Measurements from ENCODE around the gene PALLD.

- TF ChIP-seq YY2 (tag by site-specific recombination; IDR thresholded peaks at IDR 0.05) = no peak
- no peak for TF ChIP-seq YY1 (tag by site-specific recombination; IDR thresholded peaks at IDR 0.05)
- no peak for TF ChIP-seq ZNF560 (tag by site-specific recombination; IDR thresholded peaks at IDR 0.05; ENCODE audit: borderline replicate concordance)
- TF ChIP-seq ELK4 (IDR thresholded peaks at IDR 0.05; ENCODE audit: borderline replicate concordance, low read depth, low read length) = no peak
- TF ChIP-seq ZBTB11 (tag by site-specific recombination; conservative IDR thresholded peaks at IDR 0.05; ENCODE audit: low read depth) = no peak
Observed at GRCh38 chr4:168761066-168761465, 264.2 kb downstream of the PALLD start.

All from HEK293 (cell line).